NCI-H2081 (cell line): Measurements from ENCODE around the gene PAX7.

Experiments
- DNase-seq, 2 experiments: peaks; one replicate each; lab custom pipeline; 2025; lab: John Stamatoyannopoulos, UW

PAX7 gene

GRCh38 chr1:18796950-18797349 lies 166.3 kb downstream of the PAX7 start:
- DNase-seq: no peak
